ENCODE measurements around the gene PCK1.
"Not testable (repeated sequence)": the region's sequence is repeated elsewhere in the genome, so short reads cannot be mapped to it uniquely, and the experiment has no call there.

The PCK1 gene

GRCh38 chr20:57560554-57561355 is at the start of gene PCK1:
Gene PCK1 (plus strand): TSS chr20:57561110. CDS start chr20:57561412, 302 bp downstream.
- DNase-seq = no peak

GRCh38 chr20:57511709-57512108 is 49.2 kb upstream of the PCK1 start:
- not testable (repeated sequence) for DNase-seq

- no peak for DNase-seq
Measured at GRCh38 chr20:57512432-57512831, 48.5 kb upstream of the PCK1 start.

DNA sequence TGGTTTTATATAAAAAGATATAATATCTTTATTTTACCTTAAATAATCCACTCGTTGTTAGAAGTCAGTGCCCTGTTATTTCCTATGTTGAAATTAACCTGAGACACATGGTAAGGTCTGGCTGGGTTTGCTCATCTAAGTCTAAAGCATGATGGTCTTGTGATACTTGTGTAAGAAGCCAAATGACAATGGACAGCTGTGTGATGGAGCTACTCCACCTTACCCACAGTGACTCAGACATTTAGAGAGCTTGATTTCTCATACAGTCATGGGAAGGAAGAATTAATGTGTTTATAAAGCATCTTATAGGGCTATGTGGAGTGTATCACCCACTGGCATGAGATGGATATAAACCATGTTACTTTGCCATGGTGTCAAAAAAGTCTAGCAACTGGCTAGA is 47.7 kb upstream of the PCK1 start:
- DNase-seq = no peak

DNA sequence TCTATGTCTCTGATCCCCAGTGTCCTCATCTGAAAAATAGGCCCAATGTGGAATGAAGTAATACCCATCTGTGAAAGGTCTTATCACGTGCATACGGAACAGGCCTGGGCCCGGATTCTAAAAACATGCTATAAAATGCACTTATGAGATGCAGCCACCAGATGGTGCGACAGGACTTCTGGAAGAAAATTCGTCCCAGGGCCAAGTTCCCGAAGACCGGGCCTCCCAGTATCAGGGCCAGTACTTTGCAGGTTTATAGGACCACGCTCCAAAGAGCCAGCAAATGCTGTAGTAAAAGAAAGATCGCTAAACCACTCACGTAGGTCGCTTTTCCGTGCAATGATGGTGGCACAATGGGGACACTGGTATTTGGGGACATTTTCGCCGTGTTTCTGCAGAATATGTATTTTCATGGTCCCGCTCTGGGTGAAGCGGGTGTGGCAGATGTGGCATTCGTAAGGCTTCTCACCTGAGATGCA is 46.6 kb upstream of the PCK1 start:
- peak; percentile 84 for DNase-seq

- no peak for DNase-seq
Measured at GRCh38 chr20:57517904-57518303, 43.0 kb upstream of the PCK1 start.

- no peak for DNase-seq
Measured at GRCh38 chr20:57522380-57523140, 38.4 kb upstream of the PCK1 start.

DNA sequence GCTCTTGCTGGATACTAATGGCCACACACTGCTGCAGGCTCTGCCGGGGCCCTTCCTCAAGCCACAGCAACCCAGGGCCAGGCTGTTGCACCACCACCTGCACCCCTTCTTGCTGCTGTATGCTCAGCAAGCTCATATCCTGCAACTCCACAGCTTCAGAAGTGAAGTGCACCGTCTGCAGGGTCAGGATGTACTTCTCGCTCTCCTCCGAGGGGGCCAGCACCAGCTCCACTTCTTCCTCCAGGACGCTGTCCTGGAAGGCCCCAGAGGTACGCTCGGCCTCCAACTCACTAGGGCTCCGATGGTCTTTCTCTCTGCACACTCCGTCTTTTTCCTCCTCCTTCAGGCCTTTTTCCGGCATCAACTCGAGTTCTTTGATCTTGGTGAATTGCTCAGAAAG is 37.1 kb upstream of the PCK1 start:
- no peak for DNase-seq

- no peak for DNase-seq
Measured at GRCh38 chr20:57524511-57525176, 36.3 kb upstream of the PCK1 start, which contains the start of gene CTCFL. Gene CTCFL (minus strand): TSS chr20:57525140. CDS start chr20:57524205, 935 bp downstream.

- DNase-seq = no peak
Measured at GRCh38 chr20:57525328-57526086, 35.4 kb upstream of the PCK1 start.

- no peak for DNase-seq
Measured at GRCh38 chr20:57526087-57526884, 34.6 kb upstream of the PCK1 start.

DNA sequence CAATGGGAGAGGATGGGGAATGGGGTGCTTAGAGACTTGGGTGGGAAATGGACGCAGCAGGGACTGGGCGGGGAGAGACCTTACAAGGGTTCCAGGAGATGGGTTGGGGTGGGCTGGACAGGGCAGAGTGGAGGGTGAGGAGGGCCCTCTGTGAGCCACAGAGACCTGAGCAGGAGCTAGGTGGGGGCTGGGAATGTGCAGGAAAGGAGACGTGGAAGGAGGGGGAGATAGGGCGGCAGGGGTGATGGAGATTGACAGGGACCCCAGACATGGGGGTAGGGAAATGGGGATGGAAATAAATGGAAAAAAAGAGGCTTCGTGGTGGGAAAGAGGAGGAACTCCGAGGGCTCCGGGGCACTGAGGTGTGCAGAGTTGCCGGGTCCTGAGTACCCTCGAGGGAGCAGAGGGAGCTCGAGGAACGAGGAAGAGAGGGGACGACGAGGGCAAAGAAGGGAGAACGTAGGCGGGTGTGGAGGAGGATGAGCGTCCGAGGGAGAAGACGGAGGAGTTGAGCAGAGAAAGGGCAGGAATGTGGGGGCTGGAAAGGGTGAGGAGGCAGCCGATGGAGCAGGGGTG is 33.9 kb upstream of the PCK1 start:
- DNase-seq = no peak

- no peak for DNase-seq
Measured at GRCh38 chr20:57527728-57528127, 33.2 kb upstream of the PCK1 start.

- no peak for DNase-seq
Measured at GRCh38 chr20:57528148-57528547, 32.8 kb upstream of the PCK1 start.

DNA sequence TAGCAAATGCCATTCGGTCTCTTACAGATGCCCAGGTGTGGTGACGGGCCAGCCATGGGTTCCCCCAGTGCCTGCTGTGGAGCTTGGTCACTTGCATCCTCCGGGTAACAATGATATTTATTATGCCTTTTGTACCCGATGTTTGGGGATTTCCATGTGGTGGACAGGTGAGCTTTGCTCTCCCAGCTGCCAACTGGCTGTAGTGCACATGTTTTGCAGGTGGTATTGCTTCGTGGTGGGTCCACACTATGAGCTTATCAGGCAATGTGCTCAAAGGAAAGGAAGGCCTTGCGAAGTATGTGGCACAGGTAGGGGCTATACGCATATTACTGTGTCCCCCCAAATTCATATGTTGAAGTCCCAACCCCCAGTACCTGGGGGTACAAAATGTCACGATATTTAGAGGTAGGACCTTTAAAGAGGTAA is 31.7 kb upstream of the PCK1 start:
- no peak for DNase-seq

DNA sequence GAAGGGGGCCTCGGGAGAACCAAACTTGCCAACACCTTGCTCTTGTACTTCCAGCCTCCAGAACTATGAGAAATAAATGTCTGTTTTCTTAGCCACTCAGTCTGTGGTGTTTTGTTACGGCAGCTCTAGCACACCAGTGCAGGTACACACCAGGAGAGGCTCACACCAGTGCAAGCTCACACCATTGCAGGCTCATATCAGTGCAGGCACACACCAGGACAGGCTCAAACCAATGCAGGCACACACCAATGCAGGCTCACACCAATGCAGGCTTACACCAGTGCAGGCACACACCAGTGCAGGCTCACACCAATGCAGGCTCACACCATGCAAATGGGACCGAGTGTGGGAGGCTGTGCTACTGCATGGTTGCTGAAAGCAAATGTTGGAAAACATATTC is 31.1 kb upstream of the PCK1 start:
- no peak for DNase-seq

- DNase-seq = no peak
Measured at GRCh38 chr20:57530327-57530981, 30.5 kb upstream of the PCK1 start.

DNA sequence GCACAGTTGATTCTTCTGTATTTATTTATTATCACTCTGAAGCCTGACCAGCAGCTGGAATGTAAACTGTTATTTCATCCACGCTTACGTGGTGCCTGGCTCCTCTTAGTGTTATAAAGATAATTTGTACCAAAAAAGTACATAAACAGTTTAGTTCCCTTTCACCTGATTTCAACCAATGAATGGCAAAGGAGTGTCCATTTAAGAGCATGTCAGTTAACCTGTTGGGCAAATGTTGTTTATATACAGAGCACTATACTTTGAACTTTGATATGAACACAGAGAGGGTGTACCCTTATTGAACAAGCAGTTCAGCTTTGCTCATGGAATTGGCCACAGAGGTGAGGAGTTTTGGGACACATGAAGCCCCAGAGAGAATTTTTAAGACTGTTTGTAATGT is 28.8 kb upstream of the PCK1 start:
- no peak for DNase-seq

DNA sequence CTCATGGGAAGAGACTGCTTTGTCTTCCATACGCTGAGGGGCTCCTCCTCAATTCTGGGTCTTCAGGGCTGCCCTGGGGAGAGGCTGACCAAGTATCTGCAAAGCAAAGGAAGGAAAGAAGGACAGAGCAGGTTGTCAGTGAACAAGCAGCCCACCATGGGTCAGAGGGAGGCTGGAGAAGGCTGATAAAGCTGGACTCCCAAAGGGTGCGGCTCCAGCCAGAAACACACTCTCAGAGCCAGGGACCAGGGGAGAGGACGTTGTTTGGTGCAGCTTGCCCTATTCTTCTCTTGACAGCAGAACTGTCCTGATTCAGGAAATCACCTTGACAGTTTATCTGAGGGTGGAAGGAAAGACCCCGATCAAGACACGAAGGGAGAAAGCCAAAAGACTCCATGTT is 25.6 kb upstream of the PCK1 start:
- DNase-seq = no peak

DNA sequence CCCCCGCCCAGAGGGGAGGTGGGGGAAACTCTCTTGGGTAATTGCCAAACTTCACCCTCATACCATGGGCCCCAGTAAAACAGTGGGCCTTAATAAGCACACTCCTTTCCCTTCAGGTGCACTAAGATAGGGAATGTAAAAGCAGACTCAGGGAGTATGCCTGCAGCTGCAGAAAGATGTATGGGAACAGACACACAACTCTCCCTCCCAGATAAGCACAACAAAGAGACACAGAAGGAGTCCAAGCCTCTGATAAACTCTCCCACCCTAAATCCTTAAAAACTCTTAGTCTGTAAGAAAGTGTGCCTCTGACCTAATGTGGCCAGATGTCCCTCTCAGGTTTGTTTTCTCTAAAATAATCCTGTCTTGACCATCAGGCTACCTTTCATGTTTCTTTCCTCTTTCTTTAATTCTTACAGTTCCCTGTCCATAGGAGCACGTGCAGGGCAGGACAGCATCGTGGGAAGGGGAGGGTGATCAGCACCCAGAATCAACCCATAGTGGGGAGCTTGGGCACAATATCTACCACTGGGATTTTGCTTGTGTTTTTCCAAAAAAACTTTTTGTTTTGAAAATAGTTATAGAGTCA is 24.7 kb upstream of the PCK1 start:
- no peak for DNase-seq

Measured in midbrain (tissue), 1 donor.